Panc1 (cell line): Measurements from ENCODE around the gene WDR93.

Experiments
- CTCF ChIP-seq: fragments of 450-650 bp; IDR thresholded peaks from 2 replicates; pipeline ENCODE4 v1.5.1; 2017; ENCODE audit warnings: mild to moderate bottlenecking
- POLR2AphosphoS5 ChIP-seq: IDR thresholded peaks from 2 replicates; pipeline ENCODE4 v1.6.1; 2012; ENCODE audit warnings: mild to moderate bottlenecking, low read depth, low read length, moderate library complexity
- REST ChIP-seq, 2 experiments: IDR thresholded peaks; 2 replicates each; pipeline ENCODE4 v1.6.1; 2011 to 2012; ENCODE audit warnings: low read depth in 2 of 2, control low read depth in 1 of 2, low read length in 1 of 2, mild to moderate bottlenecking in 1 of 2, moderate library complexity in 1 of 2; ENCODE audit not compliant: insufficient read depth in 1 of 2
- SIN3A ChIP-seq: IDR thresholded peaks from 2 replicates; pipeline ENCODE4 v1.6.1; 2012; ENCODE audit warnings: low read depth, mild to moderate bottlenecking, low read length, moderate library complexity, borderline replicate concordance; ENCODE audit not compliant: insufficient read depth
- TCF7L2 ChIP-seq: IDR thresholded peaks from 2 replicates; pipeline ENCODE4 v1.6.1; 2011; ENCODE audit warnings: mild to moderate bottlenecking, low read depth, low read length, inconsistent platforms

GRCh38 chr15:89677381-89677780, 13.2 kb upstream of the WDR93 start:
- TF ChIP-seq POLR2AphosphoS5 (no peak), CTCF (no peak), TCF7L2 (no peak), REST (IDR thresholded peaks at IDR 0.05; ENCODE audit: insufficient read depth in 1 of 2, low read depth in 2 of 2, low read length in 1 of 2) (no peak), SIN3A (no peak)
